ENCODE data around the gene GFER. TPM values are rescaled to one million over a fixed set of nuclear protein-coding genes. Genes with fewer than 3 reads are reported as not detected.
"Not testable (repeated sequence)": the region's sequence is repeated elsewhere in the genome, so short reads cannot be mapped to it uniquely, and the experiment has no call there.

The GFER gene
- total and polyA plus RNA-seq, 2 donors: 16.1 to 28.0 TPM

- not testable (repeated sequence) for H3K9me3 ChIP-seq (ENCODE audit: control insufficient read depth in 2 of 2, insufficient read depth in 1 of 2, low read length in 1 of 2); H3K4me3 ChIP-seq (ENCODE audit: low read length in 2 of 2); DNase-seq (ENCODE audit: low read depth in 6 of 9, low spot score in 9 of 9); H3K27ac ChIP-seq (ENCODE audit: low read depth in 1 of 2, low read length in 1 of 2)
- H3K27me3 ChIP-seq (ENCODE audit: control insufficient read depth in 2 of 2, insufficient read depth in 1 of 2, low read length in 1 of 2): peaks cover 2 to 10% of the 10 kb centered on the region in 2 donors
- H3K4me1 ChIP-seq (ENCODE audit: control insufficient read depth in 2 of 2, insufficient read depth in 2 of 2, low read length in 2 of 2): peaks cover 13 to 48% of the 10 kb centered on the region in 2 donors
- peaks cover 19 to 34% of the 10 kb centered on the region in 2 donors for H3K36me3 ChIP-seq (ENCODE audit: control insufficient read depth in 2 of 2, insufficient read depth in 2 of 2, low read length in 1 of 2)
- 95% methylated on average over 37 of the region's 37 CpGs for WGBS
Measured at GRCh38 chr16:1962161-1963153, 21.5 kb upstream of the GFER start.

- WGBS: 13% methylated on average over 44 of the region's 44 CpGs
- Histone ChIP-seq H3K4me3 (ENCODE audit: low read length in 2 of 2) (peak overlapping the region; percentile 83 to 95), H3K27me3 (ENCODE audit: control insufficient read depth in 2 of 2, insufficient read depth in 1 of 2, low read length in 1 of 2) (peaks cover 0 to 2% of the 10 kb centered on the region in 2 donors), H3K4me1 (ENCODE audit: control insufficient read depth in 2 of 2, insufficient read depth in 2 of 2, low read length in 2 of 2) (peaks cover 12 to 45% of the 10 kb centered on the region in 2 donors), H3K36me3 (ENCODE audit: control insufficient read depth in 2 of 2, insufficient read depth in 2 of 2, low read length in 1 of 2) (peaks cover 19 to 34% of the 10 kb centered on the region in 2 donors), H3K9me3 (ENCODE audit: control insufficient read depth in 2 of 2, insufficient read depth in 1 of 2, low read length in 1 of 2) (no peaks in the 10 kb centered on the region), H3K27ac (ENCODE audit: low read depth in 1 of 2, low read length in 1 of 2) (peak overlapping the region; percentile 91 to 95)
- DNase-seq (ENCODE audit: low read depth in 6 of 9, low spot score in 9 of 9): peak in 2 of 9 donors; percentile 28 to 52
Measured at GRCh38 chr16:1963806-1964505, 20.0 kb upstream of the GFER start.

- under 1% methylated on average over 97 of the region's 97 CpGs for WGBS
- H3K9me3 ChIP-seq (ENCODE audit: control insufficient read depth in 2 of 2, insufficient read depth in 1 of 2, low read length in 1 of 2): no peaks in the 10 kb centered on the region
- H3K27me3 ChIP-seq (ENCODE audit: control insufficient read depth in 2 of 2, insufficient read depth in 1 of 2, low read length in 1 of 2): no peaks in the 10 kb centered on the region
- peak within 1 kb of the TSS; percentile 83 to 95 for H3K4me3 ChIP-seq (ENCODE audit: low read length in 2 of 2)
- H3K27ac ChIP-seq (ENCODE audit: low read depth in 1 of 2, low read length in 1 of 2): peak within 1 kb of the TSS; percentile 91 to 95
- H3K36me3 ChIP-seq (ENCODE audit: control insufficient read depth in 2 of 2, insufficient read depth in 2 of 2, low read length in 1 of 2): peaks cover 19 to 34% of the 10 kb centered on the region in 2 donors
- peak; percentile 93 to 99 (median 95) for DNase-seq (ENCODE audit: low read depth in 6 of 9, low spot score in 9 of 9)
- peaks cover 10 to 43% of the 10 kb centered on the region in 2 donors for H3K4me1 ChIP-seq (ENCODE audit: control insufficient read depth in 2 of 2, insufficient read depth in 2 of 2, low read length in 2 of 2)
Measured at GRCh38 chr16:1964506-1965395, 19.2 kb upstream of the GFER start, which contains the start of gene RPS2. TSS of gene RPS2 (minus strand) at chr16:1964826. CDS start at chr16:1964625, 201 bp downstream.

- H3K4me1 ChIP-seq (ENCODE audit: control insufficient read depth in 2 of 2, insufficient read depth in 2 of 2, low read length in 2 of 2): peaks cover 6 to 40% of the 10 kb centered on the region in 2 donors
Measured at GRCh38 chr16:1965396-1966001, 18.5 kb upstream of the GFER start.

GRCh38 chr16:1966460-1966859 is 17.5 kb upstream of the GFER start, which contains the start of gene RNF151:
TSS of gene RNF151 (plus strand) at chr16:1966856. CDS start at chr16:1966882, 26 bp downstream.
- WGBS: 98% methylated on average over 6 of the region's 6 CpGs
- DNase-seq (ENCODE audit: low read depth in 6 of 9, low spot score in 9 of 9): no peak
- H3K9me3 ChIP-seq (ENCODE audit: control insufficient read depth in 2 of 2, insufficient read depth in 1 of 2, low read length in 1 of 2): no peaks in the 10 kb centered on the region
- H3K4me3 ChIP-seq (ENCODE audit: low read length in 2 of 2): peak within 1 kb of the TSS; percentile 83 to 95
- H3K4me1 ChIP-seq (ENCODE audit: control insufficient read depth in 2 of 2, insufficient read depth in 2 of 2, low read length in 2 of 2): peaks cover 8 to 41% of the 10 kb centered on the region in 2 donors
- no peaks in the 10 kb centered on the region for H3K27me3 ChIP-seq (ENCODE audit: control insufficient read depth in 2 of 2, insufficient read depth in 1 of 2, low read length in 1 of 2)
- peaks cover 14 to 23% of the 10 kb centered on the region in 2 donors for H3K36me3 ChIP-seq (ENCODE audit: control insufficient read depth in 2 of 2, insufficient read depth in 2 of 2, low read length in 1 of 2)
- peak within 1 kb of the TSS in 1 of 2 donors; percentile 88 for H3K27ac ChIP-seq (ENCODE audit: low read depth in 1 of 2, low read length in 1 of 2)

More at GRCh38 chr16:1965396-1966001, 18.5 kb upstream of the GFER start:
- 29% methylated on average over 24 of the region's 24 CpGs for WGBS
- Histone ChIP-seq H3K36me3 (ENCODE audit: control insufficient read depth in 2 of 2, insufficient read depth in 2 of 2, low read length in 1 of 2) (peaks cover 19 to 32% of the 10 kb centered on the region in 2 donors), H3K27ac (ENCODE audit: low read depth in 1 of 2, low read length in 1 of 2) (peak overlapping the region; percentile 88 to 93), H3K9me3 (ENCODE audit: control insufficient read depth in 2 of 2, insufficient read depth in 1 of 2, low read length in 1 of 2) (no peaks in the 10 kb centered on the region), H3K27me3 (ENCODE audit: control insufficient read depth in 2 of 2, insufficient read depth in 1 of 2, low read length in 1 of 2) (no peaks in the 10 kb centered on the region), H3K4me3 (ENCODE audit: low read length in 2 of 2) (peak overlapping the region; percentile 83 to 95)
- peak in 1 of 9 donors; percentile 37 for DNase-seq (ENCODE audit: low read depth in 6 of 9, low spot score in 9 of 9)

GRCh38 chr16:1968146-1968953 is 15.6 kb upstream of the GFER start:
- 96% methylated on average over 41 of the region's 41 CpGs for WGBS
- no peaks in the 10 kb centered on the region for H3K9me3 ChIP-seq (ENCODE audit: control insufficient read depth in 2 of 2, insufficient read depth in 1 of 2, low read length in 1 of 2)
- peaks cover 11 to 35% of the 10 kb centered on the region in 2 donors for H3K4me1 ChIP-seq (ENCODE audit: control insufficient read depth in 2 of 2, insufficient read depth in 2 of 2, low read length in 2 of 2)
- no peak overlapping the region for H3K4me3 ChIP-seq (ENCODE audit: low read length in 2 of 2)
- no peak overlapping the region for H3K27ac ChIP-seq (ENCODE audit: low read depth in 1 of 2, low read length in 1 of 2)
- no peak for DNase-seq (ENCODE audit: low read depth in 6 of 9, low spot score in 9 of 9)
- peaks cover 0 to 4% of the 10 kb centered on the region in 2 donors for H3K36me3 ChIP-seq (ENCODE audit: control insufficient read depth in 2 of 2, insufficient read depth in 2 of 2, low read length in 1 of 2)
- H3K27me3 ChIP-seq (ENCODE audit: control insufficient read depth in 2 of 2, insufficient read depth in 1 of 2, low read length in 1 of 2): no peaks in the 10 kb centered on the region

- DNase-seq (ENCODE audit: low read depth in 6 of 9, low spot score in 9 of 9): peak; percentile 82 to 97 (median 95)
- under 1% methylated on average over 78 of the region's 78 CpGs for WGBS
- H3K27me3 ChIP-seq (ENCODE audit: control insufficient read depth in 2 of 2, insufficient read depth in 1 of 2, low read length in 1 of 2): no peaks in the 10 kb centered on the region
- peak within 1 kb of the TSS; percentile 84 to 97 for H3K27ac ChIP-seq (ENCODE audit: low read depth in 1 of 2, low read length in 1 of 2)
- H3K36me3 ChIP-seq (ENCODE audit: control insufficient read depth in 2 of 2, insufficient read depth in 2 of 2, low read length in 1 of 2): peaks cover 22 to 31% of the 10 kb centered on the region in 2 donors
- H3K4me3 ChIP-seq (ENCODE audit: low read length in 2 of 2): peak within 1 kb of the TSS; percentile 80 to 95
- no peaks in the 10 kb centered on the region for H3K9me3 ChIP-seq (ENCODE audit: control insufficient read depth in 2 of 2, insufficient read depth in 1 of 2, low read length in 1 of 2)
- H3K4me1 ChIP-seq (ENCODE audit: control insufficient read depth in 2 of 2, insufficient read depth in 2 of 2, low read length in 2 of 2): peaks cover 7 to 18% of the 10 kb centered on the region in 2 donors
Measured at GRCh38 chr16:1971796-1972489, 12.1 kb upstream of the GFER start, which contains the start of gene TBL3. TSS of gene TBL3 (plus strand) at chr16:1972053. CDS start at chr16:1972165, 112 bp downstream.
